Stimulated activated CD4-positive, alpha-beta T cell treated with anti-CD3 and anti-CD28 coated beads, Interleukin-1b, Interleukin-23, amount 100 ng/mL, for 1 hour (primary cell): ENCODE results near the gene TP63.
"Not testable (repeated sequence)": the region's sequence is repeated elsewhere in the genome, so short reads cannot be mapped to it uniquely, and the experiment has no call there.

Source experiments
- DNase-seq, 2 donors: peaks; one replicate each; pipeline ENCODE4 v3.0.0-alpha.2; 2020; ENCODE audit warnings: low read depth in 2 of 2

The TP63 gene

DNA sequence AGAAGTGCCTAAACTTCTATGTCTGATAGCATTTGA is at the start of gene TP63:
Gene TP63, plus strand, starts transcription at position 17 of the 36 bp plus-strand sequence. CDS start 127 bp downstream, outside the sequence.
- no peak for DNase-seq

DNA sequence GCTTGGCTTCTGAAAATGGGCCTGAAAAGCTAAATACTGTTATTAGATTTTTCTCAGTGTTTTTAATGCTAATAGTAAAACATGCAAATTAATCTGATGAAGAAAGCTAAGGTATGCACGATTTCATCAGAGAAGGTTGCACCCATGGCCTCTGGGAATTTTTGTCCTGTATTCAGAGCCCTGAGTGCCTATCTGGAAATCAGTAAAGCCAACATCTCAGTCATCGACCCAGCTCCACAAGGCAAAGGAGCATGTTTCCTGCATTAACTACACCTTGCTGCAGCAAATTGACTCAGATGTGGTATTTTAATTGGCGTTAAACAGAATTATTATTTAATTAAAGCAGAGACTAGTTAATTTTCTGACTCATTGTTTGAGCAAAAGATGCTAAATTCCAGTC is 49.0 kb upstream of the TP63 start:
- no peak for DNase-seq

DNA sequence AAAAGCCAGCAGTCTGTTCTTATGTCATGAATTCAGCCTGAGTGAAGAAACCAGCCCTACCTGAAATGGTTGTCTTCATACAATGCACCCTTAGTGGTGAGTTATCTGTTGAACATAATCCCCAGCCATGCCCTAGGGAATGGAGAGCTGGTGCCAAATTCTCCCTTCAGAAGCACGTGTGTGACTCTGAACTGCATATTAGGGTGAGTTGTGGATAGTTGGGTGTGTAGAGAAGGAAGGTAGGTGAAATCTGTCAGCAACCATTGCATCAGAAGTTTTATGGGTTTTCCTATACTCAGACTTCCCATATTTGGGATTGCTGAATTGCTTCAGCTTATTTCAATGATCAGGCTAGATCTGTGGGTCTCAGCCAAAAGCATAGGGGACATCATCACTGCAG is 46.5 kb upstream of the TP63 start:
- no peak for DNase-seq

DNA sequence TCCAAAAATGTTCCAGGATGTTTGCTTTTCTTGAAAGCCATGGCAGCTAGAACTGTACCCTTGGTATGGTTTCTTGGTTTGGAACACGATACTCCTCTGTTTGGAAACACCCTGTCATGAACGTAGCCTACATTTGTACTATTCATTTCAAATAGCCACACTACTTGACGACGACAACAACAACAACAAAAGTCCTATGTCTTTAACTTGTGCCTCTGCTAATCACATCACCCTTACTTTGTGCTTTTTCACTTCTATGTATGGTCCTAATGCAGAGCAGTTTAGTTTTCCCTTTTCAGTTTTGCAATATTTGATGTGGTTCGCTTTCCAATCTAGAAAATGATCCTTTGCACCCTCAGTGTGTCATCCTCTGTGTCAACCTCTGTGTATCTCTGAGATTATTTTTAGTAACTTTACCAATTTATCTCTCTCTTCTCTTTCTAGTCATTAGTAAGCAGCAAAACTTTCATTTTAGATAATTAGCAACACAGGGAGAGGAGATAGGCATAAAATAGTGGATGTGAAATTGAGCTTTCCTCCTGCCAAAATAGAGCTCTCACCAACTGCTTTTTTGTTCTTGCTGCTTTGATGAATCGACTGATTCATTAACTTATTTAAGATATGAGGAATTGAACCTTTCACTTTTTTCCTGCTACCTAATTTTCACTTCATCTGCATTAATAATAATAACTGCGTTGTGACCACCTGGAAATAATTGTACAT is 44.1 kb upstream of the TP63 start:
- DNase-seq = no peak

DNA sequence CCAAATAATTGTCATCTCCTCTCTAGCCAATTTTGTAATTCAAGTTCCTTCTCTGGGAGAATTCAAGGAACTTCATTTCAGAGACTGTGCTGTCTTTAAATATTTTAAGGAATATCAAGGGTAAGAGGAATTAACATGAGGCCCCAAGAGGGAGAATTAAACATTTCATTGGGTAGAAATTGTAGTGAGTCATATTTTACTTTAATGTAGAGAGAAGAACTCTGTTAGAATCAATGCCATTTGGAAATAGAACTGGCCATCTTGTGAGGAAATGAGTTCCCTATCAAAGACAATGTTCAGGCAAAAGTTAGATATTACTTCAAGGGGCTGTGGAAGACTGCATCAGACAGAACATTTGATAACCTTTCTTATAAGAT is 43.5 kb upstream of the TP63 start:
- DNase-seq = no peak

DNA sequence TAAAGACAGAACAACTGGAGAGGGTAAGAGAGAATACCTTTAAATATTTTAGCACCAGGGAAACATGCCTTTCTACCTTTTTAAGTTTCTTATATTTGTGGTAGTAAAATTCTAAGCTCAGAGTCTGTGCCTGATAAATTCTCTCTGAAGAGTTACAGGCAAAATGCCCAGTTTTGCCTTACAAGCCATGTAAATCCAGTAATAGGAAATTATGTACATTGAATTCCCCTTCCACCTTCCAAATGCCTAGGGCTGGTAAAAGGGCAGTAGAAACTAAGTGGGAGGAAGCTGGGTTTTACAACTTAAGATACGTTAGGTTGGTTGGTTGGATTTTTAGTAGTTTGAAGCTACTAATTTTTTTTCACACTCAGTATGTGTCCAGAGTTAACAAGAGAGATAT is 43.1 kb upstream of the TP63 start:
- DNase-seq = no peak

DNA sequence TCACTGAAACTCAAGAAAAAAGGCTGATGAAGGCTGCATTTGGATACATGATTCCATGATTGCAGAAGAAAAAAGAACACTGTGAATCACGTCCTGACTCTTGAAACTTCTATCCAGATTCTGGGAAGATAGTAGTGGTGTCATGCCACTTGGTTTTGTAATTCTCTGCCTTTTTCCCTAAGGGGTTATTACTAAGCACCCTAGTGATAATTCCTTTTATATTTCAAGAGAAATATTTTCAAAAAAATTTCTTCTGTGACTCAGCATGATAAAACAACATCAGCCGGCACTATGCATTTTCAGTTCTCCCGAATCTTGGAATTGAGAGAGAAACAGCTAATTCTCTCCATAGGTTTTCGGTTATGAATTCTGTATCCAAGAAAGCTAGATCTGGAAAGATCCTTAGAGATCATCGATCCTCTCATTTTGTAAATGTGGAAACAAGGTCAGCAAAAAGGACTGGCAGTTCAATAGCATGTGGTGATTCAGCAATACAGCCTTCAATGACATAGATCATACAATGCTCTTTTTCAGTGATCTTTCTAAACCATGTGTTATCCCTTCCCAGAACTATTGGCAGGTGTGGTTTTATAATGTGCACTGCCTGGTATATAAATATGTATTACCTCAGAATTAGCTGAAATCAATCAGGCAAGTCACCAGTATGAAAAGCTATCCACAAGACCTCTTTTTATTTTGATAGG is 42.6 kb upstream of the TP63 start:
- no peak for DNase-seq

DNA sequence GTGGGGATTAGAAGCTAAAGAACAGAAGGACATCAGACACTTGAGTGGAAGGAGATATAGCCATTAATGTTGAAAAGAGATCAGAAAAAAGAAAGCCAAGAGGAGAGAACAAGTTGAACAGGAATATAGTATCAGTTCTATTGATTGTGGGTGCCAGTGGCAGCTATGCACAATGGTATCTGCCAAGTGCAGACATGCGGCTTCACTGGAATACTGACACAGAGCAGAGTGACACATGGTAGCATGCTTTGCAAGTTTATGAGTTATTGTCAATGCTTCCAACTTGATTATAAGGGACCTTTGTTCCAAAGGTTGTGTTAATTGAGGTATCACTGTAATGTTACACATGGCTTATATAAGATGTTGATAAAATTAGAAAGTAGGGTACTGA is 42.0 kb upstream of the TP63 start:
- DNase-seq = no peak

DNA sequence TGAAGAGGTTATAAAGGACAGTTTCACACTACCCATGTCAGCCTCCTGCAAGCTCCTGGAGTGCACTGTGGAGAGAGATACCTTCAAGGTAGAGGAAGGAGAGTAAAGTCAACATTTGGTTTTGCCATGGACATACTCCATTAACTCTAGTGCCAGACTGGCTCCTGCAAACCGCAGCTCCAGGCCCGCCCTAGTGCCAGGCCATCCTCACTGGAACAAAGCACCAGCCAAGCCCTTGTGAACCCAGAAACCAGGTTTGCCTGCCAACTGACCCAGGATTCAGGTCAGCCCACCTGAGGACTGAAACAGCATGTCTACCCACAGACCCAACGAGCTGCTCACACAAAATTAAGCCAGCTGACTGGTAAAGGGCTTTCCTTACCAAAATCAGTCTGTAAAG is 41.0 kb upstream of the TP63 start:
- DNase-seq = no peak

DNA sequence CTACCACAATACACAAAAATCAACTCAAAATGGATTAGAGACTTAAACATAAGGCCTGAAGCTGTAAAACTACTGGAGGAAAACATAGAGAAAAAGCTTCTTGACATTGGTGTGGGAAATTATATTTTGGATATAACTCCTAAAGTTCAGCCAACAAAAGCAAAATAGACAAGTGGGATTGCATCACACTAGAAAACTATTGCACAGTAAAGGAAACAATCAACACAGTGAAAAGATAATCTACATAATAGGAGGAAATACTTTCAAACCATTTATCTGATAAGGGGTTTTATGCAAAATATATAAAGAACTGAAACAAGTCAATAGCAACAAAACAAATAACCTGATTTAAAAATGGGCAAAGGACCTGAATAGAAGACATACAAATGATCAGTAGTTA is 37.6 kb upstream of the TP63 start:
- no peak for DNase-seq

DNA sequence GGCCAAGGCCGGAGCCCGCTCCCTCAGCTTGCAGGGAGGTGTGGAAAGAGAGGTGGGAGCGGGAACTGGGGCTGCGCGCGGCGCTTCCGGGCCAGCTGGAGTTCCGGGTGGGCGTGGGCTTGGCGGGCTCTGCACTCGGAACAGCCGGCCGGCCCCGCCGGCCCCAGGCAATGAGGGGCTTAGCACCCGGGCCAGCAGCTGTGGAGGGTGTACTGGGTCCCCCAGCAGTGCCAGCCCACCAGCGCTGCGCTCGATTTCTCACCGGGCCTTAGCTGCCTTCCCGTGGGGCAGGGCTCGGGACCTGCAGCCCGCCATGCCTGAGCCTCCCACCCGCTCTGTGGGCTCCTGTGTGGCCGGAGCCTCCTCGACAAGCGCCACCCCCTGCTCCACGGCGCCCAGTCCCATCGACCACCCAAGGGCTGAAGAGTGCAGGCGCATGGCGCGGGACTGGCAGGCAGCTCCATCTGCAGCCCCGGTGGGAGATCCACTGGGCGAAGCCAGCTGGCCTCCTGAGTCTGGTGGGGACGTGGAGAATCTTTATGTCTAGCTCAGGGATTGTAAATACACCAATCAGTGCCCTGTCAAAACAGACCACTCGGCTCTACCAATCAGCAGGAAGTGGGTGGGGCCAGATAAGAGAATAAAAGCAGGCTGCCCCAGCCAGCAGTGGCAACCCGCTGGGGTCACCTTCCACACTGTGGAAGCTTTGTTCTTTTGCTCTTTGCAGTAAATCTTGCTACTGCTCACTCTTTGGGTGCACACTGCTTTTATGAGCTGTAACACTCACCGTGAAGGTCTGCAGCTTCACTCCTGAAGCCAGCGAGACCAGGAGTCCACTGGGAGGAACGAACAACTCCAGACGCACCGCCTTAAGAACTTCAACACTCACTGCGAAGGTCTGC is 34.9 kb upstream of the TP63 start:
- DNase-seq = not testable (repeated sequence)

DNA sequence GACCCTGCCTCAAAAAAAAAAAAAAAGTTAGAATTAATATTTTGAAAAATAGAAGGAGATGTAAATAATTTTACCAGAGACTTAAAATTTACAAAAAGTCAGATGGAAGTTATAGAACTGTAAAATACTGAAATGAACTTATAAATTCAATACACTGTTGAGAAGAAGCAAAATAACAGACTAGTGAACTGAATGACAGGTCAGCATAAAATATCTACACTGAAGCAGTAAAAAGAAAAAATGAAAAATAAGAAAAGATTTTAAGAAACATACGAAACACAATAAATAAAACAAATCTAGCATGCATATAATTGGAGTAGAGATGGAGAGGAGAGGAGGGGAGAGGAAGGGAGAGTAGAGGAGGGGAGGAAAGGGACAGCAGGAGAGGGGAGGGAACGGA is 33.3 kb upstream of the TP63 start:
- DNase-seq = no peak

DNA sequence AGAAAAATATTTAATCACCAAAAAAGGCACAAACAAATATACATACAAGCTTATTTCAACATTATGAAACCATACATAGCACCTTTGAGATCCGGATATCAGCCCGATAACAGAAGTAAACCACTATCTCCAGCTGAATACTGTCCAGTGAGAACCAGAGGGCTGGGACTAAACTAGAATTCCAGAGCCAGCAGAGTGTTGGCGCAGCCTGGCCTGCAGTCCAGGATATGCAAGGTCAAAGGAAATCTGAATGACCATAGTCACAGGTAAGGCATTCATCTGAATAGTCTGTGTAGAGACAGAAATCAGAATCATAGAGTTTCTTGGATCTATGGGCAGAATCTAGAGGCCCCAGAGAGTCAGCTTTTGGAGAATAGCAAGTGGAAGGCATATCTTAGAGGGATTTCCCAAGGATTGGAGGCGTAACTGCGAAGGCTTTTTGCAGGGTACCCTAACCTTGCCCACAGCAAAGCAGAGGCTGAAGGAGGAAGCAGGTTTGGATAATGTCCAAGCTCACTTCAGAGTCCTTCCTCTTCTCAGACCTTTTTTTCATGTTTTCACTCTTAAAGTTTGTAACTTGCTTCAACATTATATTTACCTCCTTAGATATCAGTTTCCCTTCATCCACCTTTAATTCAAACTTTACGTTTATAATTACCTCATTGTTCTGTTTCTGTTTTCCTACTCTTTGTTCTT is 32.5 kb upstream of the TP63 start:
- no peak for DNase-seq

DNA sequence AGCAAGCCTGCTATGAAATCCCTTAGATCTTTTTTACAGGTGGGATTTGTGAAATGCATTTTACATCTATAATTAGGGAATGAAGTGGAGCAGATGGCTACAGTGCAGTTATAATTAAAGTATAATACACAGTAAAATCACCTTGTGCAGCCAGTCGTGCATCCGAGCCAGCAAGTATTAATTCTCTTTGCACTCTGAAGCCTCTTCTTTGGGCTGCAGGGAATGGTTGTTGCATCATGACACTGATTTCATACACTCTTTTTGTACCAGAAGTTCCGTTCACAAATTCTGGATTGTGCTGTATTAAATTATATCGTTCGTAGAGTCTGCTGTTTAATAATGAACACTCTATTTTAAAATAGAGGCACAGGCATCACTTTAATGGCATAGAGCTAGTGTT is 28.7 kb upstream of the TP63 start:
- no peak for DNase-seq

DNA sequence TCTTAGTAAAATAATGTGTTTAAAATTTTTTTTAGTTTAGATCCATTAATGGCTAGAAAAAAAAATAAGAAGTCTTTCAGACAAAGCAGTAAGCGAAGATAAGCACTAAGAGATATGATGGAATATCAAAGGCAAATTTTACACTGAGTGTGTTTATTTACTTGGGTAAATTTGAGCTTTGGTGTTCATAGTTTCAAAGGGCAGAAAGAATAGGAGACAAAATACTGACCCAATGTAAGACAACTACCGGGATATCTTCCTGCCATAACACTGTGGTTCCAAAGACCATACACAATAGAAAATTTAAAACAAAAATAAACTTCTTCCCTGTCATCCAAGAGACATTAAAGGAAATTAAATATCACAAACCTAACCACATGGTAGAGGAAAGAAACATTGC is 25.5 kb upstream of the TP63 start:
- DNase-seq = no peak

DNA sequence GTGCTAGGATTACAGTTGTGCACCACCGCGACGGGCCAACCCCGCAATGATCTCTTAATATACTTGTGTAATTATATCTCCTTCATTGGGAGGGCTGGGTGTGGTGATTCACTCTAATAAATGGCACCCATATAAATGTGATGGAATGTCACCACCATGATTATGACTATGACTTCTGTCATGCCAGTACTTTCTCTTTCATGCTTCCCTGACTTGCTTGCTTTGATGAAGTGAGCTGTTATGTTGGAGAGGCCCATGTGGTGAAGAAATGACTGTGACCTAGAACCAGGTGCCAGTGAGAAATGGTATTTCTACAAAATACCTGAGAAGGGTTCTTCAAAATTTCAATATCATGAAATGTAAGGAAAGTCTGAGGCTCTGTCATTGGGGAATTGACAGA is 24.4 kb upstream of the TP63 start:
- no peak for DNase-seq

DNA sequence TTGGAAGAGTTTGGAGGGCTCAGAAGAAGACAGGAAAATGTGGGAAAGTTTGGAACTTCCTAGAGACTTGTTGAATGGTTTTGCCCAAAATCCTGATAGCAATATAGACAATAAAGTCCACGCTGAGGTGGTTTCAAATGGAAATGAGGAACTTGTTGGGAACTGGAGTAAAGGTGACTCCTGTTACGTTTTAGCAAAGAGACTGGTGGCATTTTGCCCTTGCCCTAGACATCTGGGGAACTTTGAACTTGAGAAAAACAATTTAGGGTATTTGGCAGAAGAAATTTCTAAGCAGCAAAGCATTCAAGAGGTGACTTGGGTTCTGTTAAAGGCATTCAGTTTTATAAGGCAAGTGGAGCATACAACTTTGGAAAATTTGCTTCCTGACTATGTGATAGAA is 18.5 kb upstream of the TP63 start:
- DNase-seq = not testable (repeated sequence)

DNA sequence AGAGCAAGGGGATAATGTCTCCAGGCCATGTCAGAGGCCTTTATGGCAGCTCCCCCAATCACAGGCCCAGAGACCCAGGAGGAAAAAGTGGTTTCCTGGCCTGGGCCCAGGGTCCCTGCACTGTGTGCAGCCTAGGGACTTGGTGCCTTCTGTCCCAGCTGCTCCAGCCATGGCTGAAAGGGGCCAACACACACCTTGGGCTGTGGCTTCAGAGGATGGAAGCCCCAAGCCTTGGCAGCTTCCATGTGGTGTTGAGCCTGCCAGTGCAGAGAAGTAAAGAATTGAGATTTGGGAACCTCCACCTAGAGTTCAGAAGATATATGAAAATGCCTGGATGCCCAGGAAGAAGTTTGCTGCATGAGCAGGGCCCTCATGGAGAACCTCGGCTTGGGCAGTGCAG is 18.1 kb upstream of the TP63 start:
- DNase-seq = no peak

DNA sequence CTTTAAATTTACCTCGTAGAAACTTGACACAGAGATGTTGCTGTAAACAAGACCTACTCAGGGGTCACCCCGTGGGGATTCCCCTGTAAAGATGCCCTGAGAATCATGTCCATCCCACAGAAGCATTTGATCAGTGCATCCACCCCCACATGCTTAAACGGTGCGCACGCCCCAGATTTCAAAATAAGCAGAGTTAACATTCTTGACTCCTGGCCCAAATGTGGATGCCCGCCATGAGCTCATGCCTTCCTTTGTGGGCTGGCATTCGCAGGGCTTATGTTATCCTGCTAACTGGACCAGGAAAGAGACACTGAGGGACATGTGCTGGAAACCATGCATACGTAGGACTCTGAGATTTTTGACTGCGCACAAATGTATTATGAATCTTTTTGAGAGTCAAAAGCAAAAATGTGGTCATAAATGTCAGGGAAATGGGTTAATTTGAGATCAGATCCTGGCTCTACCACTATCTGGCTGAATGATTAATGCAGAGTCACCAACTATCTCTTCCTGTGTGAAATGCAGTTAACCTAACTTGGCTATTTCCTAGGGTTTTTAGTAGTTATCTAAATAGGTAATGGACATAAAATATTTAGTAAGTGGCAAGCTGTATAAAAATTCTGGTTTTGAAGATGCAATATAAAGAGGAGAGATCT is 9.1 kb upstream of the TP63 start:
- DNase-seq = no peak

DNA sequence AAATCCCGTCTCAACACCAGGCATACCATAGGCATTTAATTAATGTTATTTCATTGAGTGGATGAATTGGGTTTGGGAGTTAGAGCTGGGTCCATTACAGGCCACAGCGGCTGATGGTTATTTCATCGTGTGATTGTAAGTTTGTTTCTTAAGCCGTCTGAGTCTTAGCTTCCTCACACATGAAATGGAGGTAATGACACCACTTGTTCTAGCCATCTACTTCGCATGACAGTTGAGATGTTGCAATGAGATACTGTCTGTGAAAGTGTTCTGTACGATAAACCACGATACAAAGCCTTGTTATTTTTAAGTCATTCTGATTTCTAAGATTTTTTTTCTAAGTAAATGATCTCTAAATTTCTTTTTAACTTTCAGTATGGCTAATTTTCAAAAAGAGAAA is 8.6 kb upstream of the TP63 start:
- no peak for DNase-seq

DNA sequence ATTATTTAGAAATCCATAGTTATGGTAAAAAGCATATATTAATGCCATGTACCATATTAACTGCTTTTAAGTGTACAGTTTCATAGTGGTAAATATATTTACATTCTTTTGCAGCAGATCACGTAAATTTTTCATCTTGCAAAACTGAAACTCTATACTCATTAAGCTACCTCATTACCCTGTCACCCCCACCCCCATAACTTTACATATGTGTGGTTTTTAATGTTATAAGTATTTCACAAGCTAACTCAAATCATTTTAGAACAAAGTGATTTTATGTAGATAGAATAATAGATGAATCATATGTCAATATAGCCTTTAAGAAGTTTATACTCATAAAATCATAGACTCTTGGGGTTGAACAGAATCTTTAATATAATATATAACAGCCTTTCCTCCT is 7.1 kb upstream of the TP63 start:
- DNase-seq = no peak

DNA sequence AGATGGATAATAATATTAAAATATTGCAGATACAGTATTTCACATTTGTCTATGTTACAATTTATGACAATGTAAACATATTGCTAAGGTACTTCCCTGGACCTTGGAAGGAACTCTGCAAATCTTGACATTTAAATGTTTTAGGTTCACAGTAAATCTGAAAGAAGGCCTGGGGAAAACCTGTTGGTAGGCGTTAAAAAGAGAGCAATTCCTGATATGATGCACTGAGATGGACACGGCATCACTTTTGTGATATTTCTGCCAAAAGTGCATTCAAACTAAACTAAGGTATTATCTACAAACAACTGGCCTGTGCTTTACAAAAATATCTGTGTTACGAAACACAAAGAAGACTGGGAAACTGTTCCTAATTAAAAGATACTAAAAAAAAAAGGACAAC is 6.1 kb upstream of the TP63 start:
- DNase-seq = no peak
